DOHH2 (cell line): ENCODE measurements around the gene PTGDS.

Source experiments
- H3F3A ChIP-seq: fragments of 200-600 bp; sonication (generic), shearing (Covaris generic); 2 replicates; pipeline ENCODE4 v1.6.0; 2016; ENCODE audit warnings: antibody characterized with exemption, mild to moderate bottlenecking; ENCODE audit not compliant: control insufficient read depth, insufficient read depth
- H3K27ac ChIP-seq: fragments of 200-600 bp; sonication (generic); 2 replicates; pipeline ENCODE4 v1.5.1; 2014; ENCODE audit warnings: low read depth, mild to moderate bottlenecking, low read length, moderate library complexity
- H3K27me3 ChIP-seq: fragments of 200-600 bp; sonication (generic); 2 replicates; pipeline ENCODE4 v1.6.1; 2014; ENCODE audit warnings: mild to moderate bottlenecking, low read length, mixed read lengths; ENCODE audit not compliant: control insufficient read depth
- H3K36me3 ChIP-seq: fragments of 200-600 bp; sonication (generic); 2 replicates; pipeline ENCODE4 v1.6.1; 2014; ENCODE audit warnings: mild to moderate bottlenecking, low read length, moderate library complexity, mixed read lengths; ENCODE audit not compliant: control insufficient read depth
- H3K4me1 ChIP-seq: fragments of 200-600 bp; sonication (generic); 2 replicates; pipeline ENCODE4 v1.6.1; 2014; ENCODE audit warnings: mild to moderate bottlenecking, low read length, mixed read lengths; ENCODE audit not compliant: control insufficient read depth
- H3K4me2 ChIP-seq: fragments of 200-600 bp; sonication (generic); 2 replicates; pipeline ENCODE4 v1.6.0; 2014; ENCODE audit warnings: mild to moderate bottlenecking, low read length, moderate library complexity
- H3K4me3 ChIP-seq: fragments of 200-600 bp; sonication (generic); 2 replicates; pipeline ENCODE4 v1.5.1; 2014; ENCODE audit warnings: mild to moderate bottlenecking, low read length, mixed read lengths
- H3K79me2 ChIP-seq: fragments of 200-600 bp; sonication (generic); 2 replicates; pipeline ENCODE4 v1.6.1; 2014; ENCODE audit warnings: mild to moderate bottlenecking, low read length, mixed read lengths; ENCODE audit not compliant: control insufficient read depth
- H3K9me2 ChIP-seq: fragments of 200-600 bp; sonication (generic); replicated peaks from 2 replicates; pipeline ENCODE4 v1.6.1; 2014; ENCODE audit warnings: mild to moderate bottlenecking, low read length, mixed read lengths; ENCODE audit not compliant: control insufficient read depth
- H3K9me3 ChIP-seq: fragments of 200-600 bp; sonication (generic); 2 replicates; pipeline ENCODE4 v1.6.1; 2014; ENCODE audit warnings: antibody characterized with exemption, low read length, mixed read lengths; ENCODE audit not compliant: control insufficient read depth, insufficient read depth
- H4K20me1 ChIP-seq: fragments of 200-600 bp; sonication (generic); 2 replicates; pipeline ENCODE4 v1.6.0; 2014; ENCODE audit warnings: low read depth, mild to moderate bottlenecking, antibody characterized with exemption, low read length, moderate library complexity; ENCODE audit not compliant: control insufficient read depth, insufficient read depth
- EZH2phosphoT487 ChIP-seq: fragments of 200-600 bp; sonication (generic); IDR thresholded peaks from 2 replicates; pipeline ENCODE4 v1.6.1; 2017; ENCODE audit warnings: borderline replicate concordance, mild to moderate bottlenecking, antibody characterized with exemption, low read length, moderate library complexity, mixed read lengths
- TF ChIP-seq, protein P1 (sequence below): fragments of 200-600 bp; sonication (generic); IDR thresholded peaks from one replicate; pipeline ENCODE4 v1.5.1; 2014; ENCODE audit warnings: antibody characterized with exemption, mild to moderate bottlenecking, low read depth, low read length; ENCODE audit not compliant: poor library complexity, severe bottlenecking

Gene PTGDS

DNA sequence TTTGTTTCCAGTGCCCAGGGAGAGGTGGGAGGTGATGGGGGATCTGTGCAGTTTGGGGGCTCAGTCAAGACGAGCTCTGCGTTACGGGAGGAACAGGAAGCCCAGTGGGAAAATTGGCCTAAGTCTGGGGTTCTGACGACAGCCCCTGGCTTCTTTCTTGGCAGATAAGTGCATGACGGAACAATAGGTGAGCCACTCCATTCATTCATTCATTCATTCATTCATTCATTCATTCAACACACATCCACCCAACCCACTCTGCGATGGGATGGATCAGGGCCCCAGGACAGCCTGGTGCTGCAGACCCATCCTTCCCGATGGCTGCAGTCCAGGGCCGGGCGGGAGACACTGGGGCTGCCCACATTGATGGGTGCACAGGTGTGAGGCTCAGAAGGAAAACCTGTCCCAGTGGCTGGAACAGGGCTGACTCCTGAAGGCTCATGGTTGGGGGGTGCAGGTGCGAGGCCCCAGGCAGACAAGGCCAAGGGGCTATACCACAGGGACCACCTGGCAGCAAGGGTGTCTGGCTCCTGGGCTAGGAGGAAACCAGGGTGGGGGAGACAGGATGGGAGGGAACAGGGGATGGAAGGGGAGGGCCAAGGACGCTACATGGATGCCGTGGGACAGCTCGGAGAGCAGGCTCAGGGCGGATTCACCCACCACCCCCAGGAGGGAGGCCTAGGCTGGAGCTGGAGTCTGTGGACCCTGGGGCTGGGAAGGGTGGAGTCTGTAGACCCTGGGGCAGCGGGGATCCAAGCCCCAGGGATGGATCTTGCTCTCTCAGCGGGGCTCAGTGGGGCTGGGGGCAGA, 3.6 kb downstream of the PTGDS start:
- Histone ChIP-seq H3K4me1 (no peaks in the 10 kb centered on the region), H3K9me2 (no peaks in the 10 kb centered on the region), H3F3A (no peaks in the 10 kb centered on the region), H3K9me3 (no peaks in the 10 kb centered on the region), H3K27ac (no peak overlapping the region), H3K79me2 (no peaks in the 10 kb centered on the region), H3K36me3 (no peaks in the 10 kb centered on the region), H3K4me3 (no peak overlapping the region), H4K20me1 (no peaks in the 10 kb centered on the region), H3K27me3 (peaks cover 12% of the 10 kb centered on the region), H3K4me2 (no peak overlapping the region)
- TF ChIP-seq EZH2phosphoT487 = no peak
- TF ChIP-seq, protein P1, sequence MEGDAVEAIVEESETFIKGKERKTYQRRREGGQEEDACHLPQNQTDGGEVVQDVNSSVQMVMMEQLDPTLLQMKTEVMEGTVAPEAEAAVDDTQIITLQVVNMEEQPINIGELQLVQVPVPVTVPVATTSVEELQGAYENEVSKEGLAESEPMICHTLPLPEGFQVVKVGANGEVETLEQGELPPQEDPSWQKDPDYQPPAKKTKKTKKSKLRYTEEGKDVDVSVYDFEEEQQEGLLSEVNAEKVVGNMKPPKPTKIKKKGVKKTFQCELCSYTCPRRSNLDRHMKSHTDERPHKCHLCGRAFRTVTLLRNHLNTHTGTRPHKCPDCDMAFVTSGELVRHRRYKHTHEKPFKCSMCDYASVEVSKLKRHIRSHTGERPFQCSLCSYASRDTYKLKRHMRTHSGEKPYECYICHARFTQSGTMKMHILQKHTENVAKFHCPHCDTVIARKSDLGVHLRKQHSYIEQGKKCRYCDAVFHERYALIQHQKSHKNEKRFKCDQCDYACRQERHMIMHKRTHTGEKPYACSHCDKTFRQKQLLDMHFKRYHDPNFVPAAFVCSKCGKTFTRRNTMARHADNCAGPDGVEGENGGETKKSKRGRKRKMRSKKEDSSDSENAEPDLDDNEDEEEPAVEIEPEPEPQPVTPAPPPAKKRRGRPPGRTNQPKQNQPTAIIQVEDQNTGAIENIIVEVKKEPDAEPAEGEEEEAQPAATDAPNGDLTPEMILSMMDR = no peak

DNA sequence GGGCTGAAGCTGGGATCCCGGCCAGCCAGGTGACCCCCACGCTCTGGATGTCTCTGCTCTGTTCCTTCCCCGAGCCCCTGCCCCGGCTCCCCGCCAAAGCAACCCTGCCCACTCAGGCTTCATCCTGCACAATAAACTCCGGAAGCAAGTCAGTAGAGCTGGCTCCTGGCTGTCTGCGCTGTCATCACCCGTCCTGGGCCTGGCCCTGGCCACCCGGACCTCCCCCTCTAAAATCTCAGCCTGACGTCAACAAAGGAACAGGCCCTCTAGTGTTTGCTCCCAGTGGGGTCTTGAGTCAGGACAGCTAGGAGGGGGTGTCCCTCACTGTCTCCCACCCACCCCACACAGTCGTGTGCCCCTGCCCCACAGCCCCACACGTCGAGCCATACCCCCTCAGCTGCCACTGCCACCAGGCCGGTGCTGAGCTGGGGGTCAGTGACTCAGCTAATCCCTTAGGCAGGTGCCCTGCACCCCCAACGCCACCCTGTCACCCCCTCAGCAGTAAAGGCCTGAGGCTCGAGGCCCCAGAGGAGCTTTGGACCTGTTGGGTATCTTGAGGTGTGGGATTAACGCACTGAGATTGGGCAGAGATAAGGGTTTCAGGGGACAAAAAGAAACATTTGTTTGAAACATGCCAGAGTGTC, 4.4 kb downstream of the PTGDS start:
- H3K27me3 ChIP-seq = peaks cover 16% of the 10 kb centered on the region
- no peak overlapping the region for H3K4me3 ChIP-seq
- no peak overlapping the region for H3K27ac ChIP-seq
- no peaks in the 10 kb centered on the region for H3K4me1 ChIP-seq
- H3K9me2 ChIP-seq = no peaks in the 10 kb centered on the region
- no peak overlapping the region for H3K4me2 ChIP-seq
- H3K79me2 ChIP-seq = no peaks in the 10 kb centered on the region
- H3K36me3 ChIP-seq = no peaks in the 10 kb centered on the region
- no peaks in the 10 kb centered on the region for H3K9me3 ChIP-seq
- no peaks in the 10 kb centered on the region for H3F3A ChIP-seq
- no peak for TF ChIP-seq EZH2phosphoT487
- TF ChIP-seq, protein P1 = no peak
- no peaks in the 10 kb centered on the region for H4K20me1 ChIP-seq

DNA sequence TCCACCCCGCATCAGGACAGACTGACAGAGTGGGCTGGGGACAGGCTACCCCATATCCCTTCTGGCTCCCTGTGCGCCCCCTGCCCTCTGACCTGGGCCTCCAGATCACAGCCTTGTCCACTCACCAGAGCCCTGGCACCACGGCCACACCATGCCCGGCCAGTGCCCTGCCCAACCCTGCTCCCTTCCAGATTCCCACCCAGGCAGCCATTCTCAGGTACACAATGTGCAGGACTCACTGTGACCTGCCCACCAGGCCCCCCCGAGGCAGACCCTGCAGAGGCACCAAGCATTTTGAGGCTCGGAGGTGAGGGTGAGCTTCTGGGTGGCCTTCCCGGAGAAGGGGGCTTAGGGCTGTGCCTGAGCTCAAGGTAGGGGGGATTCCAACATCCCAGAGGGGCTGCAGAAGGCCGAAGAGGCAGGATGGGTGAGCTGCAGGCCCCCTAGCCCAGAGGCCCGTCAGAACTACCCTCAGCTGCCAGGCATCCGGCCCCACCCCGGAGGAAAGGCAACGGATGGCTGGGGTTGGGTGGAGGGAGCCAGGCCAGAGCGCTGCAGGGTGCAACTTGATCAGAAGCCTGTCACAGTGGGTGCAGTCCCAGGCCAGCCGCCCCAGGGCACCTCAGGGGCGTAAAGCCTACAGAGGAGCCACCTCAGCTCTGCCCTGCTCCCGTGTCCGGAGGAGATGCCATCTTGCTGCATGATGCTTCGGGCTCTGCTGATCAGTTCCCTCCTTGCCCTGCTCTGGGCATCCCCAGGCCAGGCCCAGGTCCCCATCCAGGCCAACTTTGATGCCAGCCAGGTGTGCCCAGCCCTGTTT, 5.1 kb downstream of the PTGDS start, which contains the start of gene LCNL1:
TSS of gene LCNL1 (plus strand) at position 762 of the 820 bp plus-strand sequence. CDS start 594 bp downstream, outside the sequence.
- no peaks in the 10 kb centered on the region for H4K20me1 ChIP-seq
- H3F3A ChIP-seq = no peaks in the 10 kb centered on the region
- H3K4me2 ChIP-seq = no peak within 1 kb of the TSS
- H3K4me1 ChIP-seq = no peaks in the 10 kb centered on the region
- TF ChIP-seq, protein P1 = no peak
- no peak for TF ChIP-seq EZH2phosphoT487
- H3K36me3 ChIP-seq = no peaks in the 10 kb centered on the region
- H3K27ac ChIP-seq = no peak within 1 kb of the TSS
- H3K9me2 ChIP-seq = no peaks in the 10 kb centered on the region
- no peaks in the 10 kb centered on the region for H3K79me2 ChIP-seq
- H3K9me3 ChIP-seq = no peaks in the 10 kb centered on the region
- peaks cover 16% of the 10 kb centered on the region for H3K27me3 ChIP-seq
- H3K4me3 ChIP-seq = no peak within 1 kb of the TSS
